ENCODE results near the gene SPINK2.

The SPINK2 gene, protein sequence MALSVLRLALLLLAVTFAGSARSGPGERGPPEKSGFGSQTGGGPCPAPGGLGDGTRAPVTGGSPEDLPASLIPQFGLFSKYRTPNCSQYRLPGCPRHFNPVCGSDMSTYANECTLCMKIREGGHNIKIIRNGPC

DNA sequence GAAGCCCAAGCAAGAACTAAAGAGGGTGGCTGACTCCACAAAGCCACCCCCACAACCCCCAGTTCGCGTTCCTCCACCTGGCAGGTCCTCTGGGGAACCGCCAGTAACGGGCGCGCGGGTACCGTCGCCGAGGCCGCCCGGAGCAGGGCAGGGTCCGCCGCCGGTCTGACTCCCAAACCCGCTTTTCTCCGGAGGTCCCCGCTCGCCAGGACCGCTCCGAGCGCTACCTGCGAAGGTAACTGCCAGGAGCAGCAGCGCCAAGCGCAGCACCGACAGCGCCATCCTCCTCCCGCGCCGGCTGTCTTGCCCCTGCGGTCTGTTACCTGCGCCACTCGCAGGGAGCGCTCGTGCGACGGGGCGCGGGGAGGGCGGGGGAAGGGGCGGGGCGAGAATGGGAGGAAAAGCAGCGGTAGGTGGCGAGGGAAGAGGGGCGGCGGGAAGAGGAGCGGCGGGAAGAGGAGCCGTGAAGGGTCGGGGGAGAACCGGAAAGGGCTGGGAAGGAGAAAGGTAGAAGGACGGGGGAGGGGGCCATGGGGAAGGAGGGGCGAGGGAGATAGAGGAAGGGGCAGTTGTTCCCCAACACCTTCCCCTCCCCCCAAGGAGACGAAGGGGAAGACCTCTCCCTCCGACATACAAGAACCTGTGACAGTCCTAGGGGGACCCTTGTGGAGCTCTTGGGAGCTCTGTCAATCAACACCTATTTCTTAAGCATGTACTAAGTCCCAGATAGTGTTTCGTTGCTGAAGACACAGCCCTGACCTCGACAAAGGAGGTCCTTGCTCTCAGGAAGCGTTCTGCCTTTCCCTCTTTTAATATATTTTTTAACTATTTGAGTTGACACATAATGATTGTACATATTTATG lies at the start of gene SPINK2:
Gene SPINK2, minus strand, starts transcription at position 321 of the 863 bp plus-strand sequence. Its CDS starts 39 bp downstream, at position 282.
- no peak for DNase-seq (ENCODE audit: low spot score)

DNA sequence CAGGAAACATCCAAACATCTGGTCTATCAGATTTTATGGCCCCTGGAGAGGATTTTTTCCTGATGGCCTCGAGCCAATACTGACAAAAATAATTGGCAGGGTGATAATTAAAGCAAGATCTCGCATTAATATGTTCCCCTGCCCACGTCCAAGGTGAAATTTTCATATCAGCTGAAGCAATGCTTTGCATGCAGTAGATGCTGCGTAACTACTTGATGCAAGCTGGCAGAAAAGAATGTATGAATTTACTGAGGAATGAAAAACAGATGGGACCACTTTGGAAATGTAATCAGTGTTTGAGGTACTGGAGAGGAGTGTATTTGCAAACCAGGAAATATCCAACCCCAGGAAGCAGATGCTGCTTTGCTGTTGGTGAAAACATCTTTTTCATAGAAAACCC lies 49.4 kb upstream of the SPINK2 start:
- DNase-seq (ENCODE audit: low spot score), result peak; percentile 3

DNA sequence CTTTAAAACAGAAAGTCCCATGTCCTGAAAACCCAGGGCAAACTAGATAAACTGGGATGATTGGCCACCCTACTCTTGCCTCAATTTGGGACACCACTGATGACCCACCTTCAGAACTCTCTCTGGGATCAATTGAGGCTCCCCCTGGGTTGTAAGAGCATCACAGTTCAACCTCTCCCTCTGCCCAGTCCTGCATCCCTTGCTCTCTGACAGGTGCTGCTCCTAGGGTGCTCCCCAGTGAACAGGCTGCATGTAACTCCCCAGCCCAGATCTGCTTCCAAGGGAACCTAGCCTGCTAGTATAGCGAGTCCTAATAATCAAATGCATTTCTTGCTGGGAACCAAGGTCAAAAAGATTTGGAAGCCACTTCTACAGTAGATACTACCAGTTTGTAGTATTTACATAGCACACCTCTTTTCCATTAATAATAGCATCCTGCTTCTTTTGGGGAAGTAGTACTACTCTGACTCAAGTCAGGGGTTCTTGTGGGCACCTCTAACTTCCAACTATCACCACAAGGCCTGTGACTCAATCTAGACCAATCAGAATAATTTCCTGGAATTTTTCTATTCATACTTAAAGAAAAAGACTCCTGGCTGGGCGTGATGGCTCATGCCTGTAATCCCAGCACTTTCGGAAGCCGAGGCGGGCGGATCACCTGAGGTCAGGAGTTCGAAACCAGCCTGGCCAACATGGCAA lies 42.1 kb upstream of the SPINK2 start:
- DNase-seq (ENCODE audit: low spot score), result no peak

DNA sequence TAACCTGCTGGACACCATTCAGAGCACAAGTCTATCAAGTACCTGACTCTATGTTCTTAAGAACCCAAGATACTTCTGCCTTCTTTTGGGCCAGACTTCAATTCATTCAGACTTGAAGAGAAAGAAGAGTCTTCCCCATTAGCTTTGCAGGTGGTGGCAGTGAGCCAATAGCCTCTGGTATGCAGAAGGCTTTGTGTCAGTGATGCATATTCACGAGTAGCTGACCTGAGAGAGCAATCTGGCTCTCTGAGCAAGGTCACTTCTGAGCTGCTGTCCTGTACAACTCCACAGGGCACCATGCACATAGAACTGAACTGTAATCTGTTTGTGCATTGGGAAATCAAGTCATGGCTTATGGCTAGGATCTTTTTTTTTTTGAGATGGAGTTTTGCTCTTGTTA lies 39.9 kb upstream of the SPINK2 start:
- no peak for DNase-seq (ENCODE audit: low spot score)

DNA sequence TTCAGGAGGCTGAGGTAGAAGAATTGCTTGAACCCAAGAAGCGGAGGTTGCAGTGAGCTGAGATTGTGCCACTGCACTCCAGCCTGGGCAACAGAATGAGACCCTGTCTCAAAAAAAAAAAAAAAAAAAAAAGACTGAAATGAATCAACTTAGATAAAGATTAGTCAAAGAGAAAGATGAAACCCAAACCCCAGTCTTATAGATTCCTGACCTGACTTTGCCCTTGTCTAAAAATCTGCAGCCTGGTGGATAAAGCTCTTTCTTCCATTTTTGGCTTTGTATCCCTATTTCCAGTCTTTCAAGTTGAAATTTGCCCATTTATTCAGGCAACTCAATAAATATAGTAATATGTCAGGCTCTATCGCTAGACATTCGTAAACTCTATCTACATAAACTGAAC lies 39.3 kb upstream of the SPINK2 start:
- no peak for DNase-seq (ENCODE audit: low spot score)

DNA sequence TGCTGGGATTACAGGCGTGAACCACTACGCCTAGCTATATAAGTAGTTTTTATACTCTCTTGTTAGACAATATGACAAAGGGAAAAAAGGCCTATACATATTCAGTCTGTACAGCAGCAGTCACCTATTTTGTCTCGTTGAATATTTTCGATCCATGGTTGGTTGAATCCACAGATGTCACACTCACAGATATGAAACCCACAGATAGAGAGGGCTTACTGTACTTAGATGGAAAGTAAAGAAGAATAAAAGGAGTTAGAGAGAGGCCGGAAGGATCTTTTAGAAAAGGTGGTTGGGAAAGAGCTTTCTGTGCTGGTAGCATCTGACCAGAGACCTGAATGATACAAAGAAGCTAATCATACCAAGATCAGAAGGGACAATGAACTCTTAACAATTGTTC lies 38.3 kb upstream of the SPINK2 start:
- DNase-seq (ENCODE audit: low spot score), result no peak

DNA sequence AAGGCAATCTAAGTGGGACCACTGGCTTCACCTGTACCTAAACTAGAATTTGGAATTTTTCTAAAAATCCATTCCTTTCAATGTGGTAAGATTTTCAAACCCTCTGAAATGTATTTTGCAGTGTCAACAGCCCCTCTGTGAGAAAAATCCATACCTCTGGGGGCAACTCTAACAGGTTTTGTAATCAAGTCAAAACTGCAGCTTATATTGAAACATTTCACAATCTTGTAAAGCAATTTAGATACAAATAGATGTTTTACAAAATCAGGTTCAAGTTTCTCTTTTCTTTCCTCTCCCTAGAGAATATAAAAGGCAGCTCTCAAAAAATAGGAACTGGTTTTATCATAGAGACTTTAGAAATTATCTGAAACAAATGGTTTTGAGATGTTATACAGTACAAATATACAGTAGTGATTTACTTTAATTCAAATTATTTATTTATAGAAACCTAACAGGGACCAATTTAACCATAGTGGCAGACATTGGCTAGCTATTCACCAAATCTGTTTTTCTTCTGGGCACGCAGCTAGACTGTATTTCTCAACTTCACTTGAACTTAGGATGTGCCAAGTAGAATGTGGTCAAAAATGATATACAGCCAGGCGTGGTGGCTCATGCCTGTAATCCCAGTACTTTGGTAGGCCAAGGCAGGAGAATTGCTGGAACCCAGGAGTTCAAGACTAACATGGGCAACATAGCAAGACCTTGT lies 36.3 kb upstream of the SPINK2 start:
- no peak for DNase-seq (ENCODE audit: low spot score)

DNA sequence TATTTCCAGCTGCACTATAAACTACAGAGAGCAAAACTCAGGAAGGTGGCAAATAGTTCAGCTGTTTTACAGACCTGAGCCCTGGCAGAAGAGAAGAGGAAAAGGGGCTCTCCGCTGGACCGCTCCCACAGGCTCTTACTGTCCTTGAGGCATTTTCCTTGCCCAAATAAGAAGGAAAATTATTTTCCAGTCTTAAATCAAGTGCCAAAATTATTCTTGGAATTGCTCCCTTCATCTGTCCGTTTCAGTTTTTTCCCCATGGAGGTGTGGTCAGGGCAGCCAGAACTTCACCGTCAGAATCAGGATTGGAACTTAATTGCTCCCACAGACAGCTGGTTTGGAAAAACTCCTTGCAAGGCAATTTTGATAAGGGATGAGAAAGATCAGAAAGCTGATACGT lies 35.2 kb upstream of the SPINK2 start:
- no peak for DNase-seq (ENCODE audit: low spot score)

DNA sequence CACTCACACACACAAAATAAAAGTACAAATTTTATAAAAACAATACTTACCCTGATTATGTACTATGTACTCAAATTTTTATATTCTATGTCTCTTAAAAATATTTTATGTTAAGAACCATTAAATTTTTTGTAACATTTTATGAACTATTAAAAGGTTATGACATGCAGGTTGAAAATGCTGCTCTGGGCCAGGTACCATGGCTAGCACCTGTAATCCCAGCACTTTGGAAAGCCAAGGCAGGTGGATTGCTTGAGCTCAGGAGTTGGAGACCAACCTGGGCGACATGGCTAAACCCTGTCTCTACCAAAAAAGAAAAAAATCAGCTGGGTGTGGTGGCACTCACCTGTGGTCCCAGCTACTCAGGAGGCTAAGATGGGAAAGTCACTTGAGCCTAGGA lies 29.4 kb upstream of the SPINK2 start:
- DNase-seq (ENCODE audit: low spot score), result no peak

DNA sequence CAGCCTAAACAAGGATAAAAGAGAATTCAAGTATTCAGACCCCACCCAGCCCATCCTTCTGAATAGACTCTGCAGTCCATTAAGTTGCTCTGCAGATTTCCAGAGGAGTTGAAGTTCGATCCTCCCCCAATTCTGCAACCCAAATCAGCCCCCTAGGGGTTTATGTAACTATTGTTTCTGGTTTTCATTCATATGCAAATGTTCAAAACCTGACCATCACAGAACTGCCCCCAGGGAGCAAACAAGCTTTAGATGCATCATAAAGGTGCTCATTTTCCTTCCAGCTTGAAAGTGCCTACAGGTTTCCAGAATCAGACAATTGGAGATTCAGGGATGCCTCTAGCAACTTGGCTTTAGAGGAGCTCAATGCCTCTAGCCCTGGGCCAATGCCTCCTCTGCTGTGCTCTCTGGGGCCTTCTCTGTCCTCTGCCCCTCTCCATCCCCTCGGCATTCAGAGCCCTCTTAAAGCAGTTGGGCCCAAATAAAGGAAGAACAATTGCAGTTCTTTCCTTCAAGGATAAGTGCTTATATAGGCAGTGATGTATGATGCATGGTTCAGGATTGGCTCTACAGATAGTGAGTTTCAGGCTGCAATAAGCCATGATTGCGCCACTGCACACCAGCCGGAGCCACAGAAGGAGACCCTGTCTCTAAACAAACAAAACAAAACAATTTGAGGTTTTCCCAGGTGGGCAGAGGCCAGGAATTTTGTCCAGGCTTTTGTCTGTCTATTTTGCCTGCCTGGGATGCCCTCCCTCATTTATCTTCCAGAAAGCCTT lies 23.5 kb upstream of the SPINK2 start:
- no peak for DNase-seq (ENCODE audit: low spot score)

DNA sequence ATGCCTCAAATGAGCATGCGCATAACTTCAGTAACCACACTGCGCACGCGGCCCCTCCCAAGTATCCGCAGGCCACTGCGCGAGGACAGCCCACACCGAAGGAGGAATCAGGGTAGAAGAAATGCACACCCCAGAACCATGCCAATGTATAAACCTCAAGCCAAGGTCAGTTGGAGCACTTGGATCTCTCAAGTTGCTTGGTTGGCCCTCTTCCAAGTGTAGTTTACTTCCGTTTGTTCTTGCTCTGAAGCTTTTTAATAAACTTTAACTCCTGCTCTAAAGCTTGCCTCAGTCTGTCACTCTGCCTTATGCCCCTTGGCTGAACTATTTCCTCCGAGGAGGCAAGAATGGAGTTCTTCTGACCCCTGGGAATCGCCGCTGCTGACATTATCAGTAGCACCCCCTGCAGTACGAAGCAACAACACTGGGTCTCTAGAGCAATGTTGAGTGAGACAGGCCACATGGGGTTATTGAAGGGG lies 22.0 kb upstream of the SPINK2 start:
- DNase-seq (ENCODE audit: low spot score), result no peak

DNA sequence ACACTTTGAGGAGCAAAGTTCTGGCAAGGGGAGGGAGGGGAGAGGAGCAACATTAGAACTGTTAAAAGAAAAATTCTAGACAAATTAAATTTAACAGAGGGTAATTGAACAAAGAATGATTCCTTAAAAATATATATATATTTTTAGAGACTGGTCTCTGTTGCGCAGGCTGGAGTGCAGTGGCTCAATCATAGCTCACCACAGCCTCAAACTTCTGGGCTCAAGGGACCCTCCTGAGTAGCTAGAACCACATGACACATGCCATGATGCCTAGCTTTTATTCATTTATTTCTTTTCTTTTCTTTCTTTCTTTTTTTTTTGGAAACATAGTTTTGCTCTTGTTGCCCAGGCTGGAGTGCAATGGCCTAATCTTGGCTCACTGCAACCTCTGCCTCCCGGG lies 19.1 kb upstream of the SPINK2 start:
- DNase-seq (ENCODE audit: low spot score), result no peak

DNA sequence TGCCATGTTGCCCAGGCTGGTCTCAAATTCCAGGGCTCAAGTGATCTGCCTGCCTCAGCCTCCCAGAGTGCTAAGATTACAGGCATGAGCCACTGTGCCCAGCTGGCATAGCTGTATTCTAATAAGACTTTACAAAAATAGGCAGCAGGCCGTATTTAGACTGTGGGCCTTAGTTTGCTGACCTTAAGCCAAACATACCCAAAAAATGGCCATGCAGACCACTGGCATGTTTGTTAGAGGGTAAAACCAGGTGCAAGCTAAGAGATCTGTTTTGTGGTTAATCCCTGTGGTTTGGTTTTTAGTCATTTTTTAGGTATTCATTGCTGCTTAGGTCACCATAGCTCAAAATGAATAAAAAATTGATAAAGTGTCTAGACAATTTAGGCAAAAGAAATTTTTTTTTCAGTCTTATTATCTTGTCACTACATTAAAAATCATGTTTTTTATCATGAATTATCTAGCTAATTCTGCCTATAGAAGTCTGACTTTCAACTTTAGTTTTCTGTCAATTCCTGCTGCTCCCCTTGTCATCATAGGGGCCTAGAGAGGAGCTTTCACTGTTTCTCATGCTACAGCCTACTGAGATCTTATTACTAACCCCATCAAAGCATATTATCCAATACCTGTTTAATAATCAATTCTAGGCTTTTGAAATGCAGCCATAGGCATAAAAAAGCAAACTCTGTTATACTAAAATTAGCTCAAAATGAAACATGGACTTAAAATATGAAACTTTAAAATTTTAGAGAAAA lies 7.5 kb upstream of the SPINK2 start:
- DNase-seq (ENCODE audit: low spot score), result no peak

DNA sequence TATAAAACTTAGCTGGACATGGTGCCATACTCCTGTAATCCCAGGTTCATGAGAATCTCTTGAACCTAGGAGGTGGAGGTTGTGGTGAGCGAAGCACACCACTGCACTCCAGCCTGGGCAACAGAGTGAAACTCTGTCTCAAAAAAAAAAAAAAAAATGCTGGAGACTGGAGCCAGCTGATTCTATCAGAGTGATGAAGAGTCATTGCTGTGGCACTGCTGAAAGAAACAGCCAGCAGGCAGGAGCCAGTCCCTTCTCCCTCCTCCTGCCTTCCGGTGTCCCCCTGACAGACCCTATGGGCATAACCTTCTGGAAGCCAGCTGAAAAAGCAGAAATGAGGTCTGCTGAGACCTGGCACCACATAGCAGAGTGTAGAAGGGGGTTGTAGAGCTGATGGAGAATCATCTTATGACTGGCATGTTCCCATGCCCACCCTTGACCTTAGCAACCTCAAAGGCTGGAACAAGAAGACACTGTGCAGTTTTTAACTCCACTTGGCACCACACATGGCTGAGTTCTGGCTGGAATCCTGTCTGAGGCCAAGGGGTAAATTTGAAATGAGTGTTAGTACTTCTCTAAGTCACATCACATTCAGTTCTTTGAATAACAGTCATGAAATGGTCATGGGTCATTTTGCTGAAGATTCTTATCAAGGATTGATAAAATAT lies 2.6 kb upstream of the SPINK2 start:
- DNase-seq (ENCODE audit: low spot score), result no peak

DNA sequence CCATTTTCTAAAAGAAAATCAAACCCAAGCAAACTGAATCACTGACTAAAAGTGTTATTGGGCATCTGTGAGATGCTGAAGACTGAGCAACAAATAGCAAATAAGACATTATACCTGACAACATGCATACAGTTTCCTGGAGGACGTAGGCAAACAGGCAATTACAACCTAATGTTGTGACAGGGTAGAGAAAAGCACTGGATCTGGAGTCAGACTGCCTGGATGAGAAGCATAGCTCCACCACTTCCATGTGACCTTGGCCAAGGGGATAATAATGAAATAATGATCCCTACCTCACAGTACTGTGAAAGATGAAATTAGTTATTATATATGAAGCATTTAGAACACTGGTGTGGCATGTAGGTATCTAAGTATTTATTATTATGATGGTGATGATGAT lies 2.7 kb downstream of the SPINK2 start:
- DNase-seq (ENCODE audit: low spot score), result no peak

DNA sequence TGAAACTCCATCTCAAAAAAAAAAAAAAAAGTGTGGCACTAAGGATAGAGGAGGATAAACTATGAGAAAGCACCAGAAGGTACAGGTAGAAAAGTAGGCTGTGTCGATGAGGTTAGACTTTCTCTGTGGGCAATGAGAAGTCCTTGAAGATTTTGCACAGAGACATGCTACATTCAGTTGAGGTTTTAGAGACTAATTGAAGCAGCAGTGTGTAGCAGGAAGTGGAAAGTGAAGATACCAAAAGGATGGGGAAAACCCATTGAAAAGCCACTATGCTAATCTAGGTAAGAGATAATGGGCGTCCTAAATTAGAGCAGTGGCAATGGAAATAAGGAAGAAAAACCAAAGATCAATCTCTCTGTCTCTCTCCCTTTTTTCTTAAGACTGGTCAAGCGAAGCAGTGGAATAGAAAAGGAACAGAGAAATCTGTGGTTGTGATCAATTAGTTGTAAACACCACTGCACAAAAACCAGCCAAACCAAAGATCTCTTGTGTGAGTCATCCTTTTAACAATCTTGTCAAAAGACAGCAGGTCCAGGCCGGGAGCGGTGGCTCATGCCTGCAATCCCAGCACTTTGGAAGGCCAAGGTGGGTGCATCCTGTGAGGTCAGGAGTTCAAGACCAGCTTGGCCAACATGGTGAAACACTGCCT lies 3.5 kb downstream of the SPINK2 start:
- DNase-seq (ENCODE audit: low spot score), result no peak

DNA sequence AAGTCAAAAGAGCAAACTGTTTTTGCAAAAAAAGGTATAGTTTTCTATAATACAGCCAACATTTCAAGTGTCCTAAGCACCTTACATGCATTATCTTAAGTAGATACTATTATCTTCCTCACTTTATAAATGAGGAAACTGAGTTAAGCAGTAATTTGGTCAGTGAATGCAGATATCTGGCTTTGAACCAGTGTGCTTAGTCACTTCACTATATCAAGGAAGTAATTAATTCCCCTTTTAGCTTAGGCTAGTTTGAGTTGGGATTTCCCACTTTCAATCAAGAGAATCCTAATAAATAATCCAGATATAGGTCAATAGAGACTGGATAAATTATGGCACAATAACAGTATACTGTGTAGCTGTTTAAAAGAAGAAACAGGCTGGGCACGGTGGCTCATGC lies 14.8 kb downstream of the SPINK2 start:
- DNase-seq (ENCODE audit: low spot score), result no peak

DNA sequence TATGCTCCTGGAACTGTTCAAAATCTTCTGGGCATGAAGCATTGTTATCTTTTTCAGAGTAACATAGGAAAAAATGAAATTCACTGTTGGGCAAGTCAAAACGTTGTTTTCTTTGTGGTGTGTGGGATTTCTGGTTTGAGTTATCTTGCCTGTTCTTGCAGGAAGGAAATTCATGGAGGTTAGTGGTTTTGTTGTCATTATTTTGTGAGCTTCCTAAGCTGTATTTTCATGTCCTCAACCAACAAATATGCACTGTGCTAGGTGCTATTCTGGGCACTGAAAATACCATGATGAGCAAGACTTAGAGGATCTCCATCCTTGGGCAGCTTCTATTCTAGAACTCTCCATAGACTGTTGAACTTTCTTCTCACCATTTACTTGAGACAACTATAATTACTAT lies 16.9 kb downstream of the SPINK2 start:
- no peak for DNase-seq (ENCODE audit: low spot score)

DNA sequence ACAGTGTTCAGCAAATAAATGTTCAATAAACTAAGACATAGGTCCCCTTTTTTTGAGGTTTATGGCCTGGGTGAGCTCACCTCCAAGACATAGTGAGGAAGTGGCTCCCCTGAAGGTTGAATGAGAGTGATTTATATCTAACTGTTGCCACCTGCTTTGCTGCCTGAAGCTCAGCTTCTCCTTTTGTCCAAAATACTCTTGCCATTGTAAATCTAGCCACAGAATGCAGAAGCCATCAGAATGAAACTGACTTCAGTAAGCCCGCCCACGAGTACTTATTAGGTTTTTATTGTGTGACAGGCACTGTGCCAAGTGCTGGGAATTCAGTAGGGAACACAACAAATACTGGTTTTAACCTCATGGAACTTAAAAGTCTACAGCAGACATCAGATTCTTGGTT lies 18.0 kb downstream of the SPINK2 start:
- no peak for DNase-seq (ENCODE audit: low spot score)
